Measurements from ENCODE around the gene PCSK5.

PCSK5 gene

GRCh38 chr9:75852746-75853145 is 37.7 kb upstream of the PCSK5 start:
- Histone ChIP-seq H3K4me3 (ENCODE audit: low read depth in 1 of 2, low read length in 2 of 2) (no peak overlapping the region), H3K4me1 (ENCODE audit: insufficient read depth, low read length) (no peaks in the 10 kb centered on the region), H3K9ac (ENCODE audit: low read depth, low read length) (no peak overlapping the region), H3K27me3 (ENCODE audit: insufficient read depth, low read length, poor library complexity) (no peaks in the 10 kb centered on the region), H3K27ac (ENCODE audit: low read length) (no peak overlapping the region), H3K36me3 (ENCODE audit: insufficient read depth, low read length) (no peaks in the 10 kb centered on the region), H3K9me3 (ENCODE audit: insufficient read depth, low read length, severe bottlenecking) (no peaks in the 10 kb centered on the region), H4K20me1 (ENCODE audit: insufficient read depth, low read length) (no peaks in the 10 kb centered on the region), H2AFZ (ENCODE audit: low read depth, low read length) (no peak overlapping the region), H3K4me2 (ENCODE audit: insufficient read depth, low read length) (no peak overlapping the region), H3K79me2 (ENCODE audit: insufficient read depth, low read length) (no peaks in the 10 kb centered on the region)
- TF ChIP-seq EZH2 (IDR thresholded peaks at IDR 0.05; ENCODE audit: borderline replicate concordance, low read depth, low read length, severe bottlenecking) = no peak
- TF ChIP-seq CTCF (IDR thresholded peaks at IDR 0.05; ENCODE audit: borderline replicate concordance, extremely low read depth, low read length, poor library complexity, severe bottlenecking) = no peak
- ATAC-seq (ENCODE audit: insufficient read depth, low read depth) = no peak
- no peak for DNase-seq

- no peaks in the 10 kb centered on the region for H3K79me2 ChIP-seq (ENCODE audit: insufficient read depth, low read length)
- H3K4me3 ChIP-seq (ENCODE audit: low read depth in 1 of 2, low read length in 2 of 2) = no peak overlapping the region
- H3K27ac ChIP-seq (ENCODE audit: low read length) = no peak overlapping the region
- no peaks in the 10 kb centered on the region for H3K36me3 ChIP-seq (ENCODE audit: insufficient read depth, low read length)
- ATAC-seq (ENCODE audit: insufficient read depth, low read depth) = no peak
- no peaks in the 10 kb centered on the region for H3K9me3 ChIP-seq (ENCODE audit: insufficient read depth, low read length, severe bottlenecking)
- no peaks in the 10 kb centered on the region for H3K4me1 ChIP-seq (ENCODE audit: insufficient read depth, low read length)
- no peak for DNase-seq
- H3K4me2 ChIP-seq (ENCODE audit: insufficient read depth, low read length) = no peak overlapping the region
- TF ChIP-seq EZH2 (IDR thresholded peaks at IDR 0.05; ENCODE audit: borderline replicate concordance, low read depth, low read length, severe bottlenecking) (no peak), CTCF (IDR thresholded peaks at IDR 0.05; ENCODE audit: borderline replicate concordance, extremely low read depth, low read length, poor library complexity, severe bottlenecking) (peak; percentile 27)
- no peak overlapping the region for H3K9ac ChIP-seq (ENCODE audit: low read depth, low read length)
- no peaks in the 10 kb centered on the region for H4K20me1 ChIP-seq (ENCODE audit: insufficient read depth, low read length)
- H3K27me3 ChIP-seq (ENCODE audit: insufficient read depth, low read length, poor library complexity) = no peaks in the 10 kb centered on the region
- H2AFZ ChIP-seq (ENCODE audit: low read depth, low read length) = no peak overlapping the region
These were observed 35.0 kb upstream of the PCSK5 start for GRCh38 chr9:75855509-75855908.

GRCh38 chr9:75858497-75859092 is 31.9 kb upstream of the PCSK5 start:
- Histone ChIP-seq H3K36me3 (ENCODE audit: insufficient read depth, low read length) (no peaks in the 10 kb centered on the region), H3K4me3 (ENCODE audit: low read depth in 1 of 2, low read length in 2 of 2) (no peak overlapping the region), H3K9me3 (ENCODE audit: insufficient read depth, low read length, severe bottlenecking) (no peaks in the 10 kb centered on the region), H4K20me1 (ENCODE audit: insufficient read depth, low read length) (no peaks in the 10 kb centered on the region), H3K4me1 (ENCODE audit: insufficient read depth, low read length) (no peaks in the 10 kb centered on the region), H3K27me3 (ENCODE audit: insufficient read depth, low read length, poor library complexity) (no peaks in the 10 kb centered on the region), H3K79me2 (ENCODE audit: insufficient read depth, low read length) (no peaks in the 10 kb centered on the region), H3K4me2 (ENCODE audit: insufficient read depth, low read length) (no peak overlapping the region), H3K9ac (ENCODE audit: low read depth, low read length) (no peak overlapping the region), H2AFZ (ENCODE audit: low read depth, low read length) (no peak overlapping the region), H3K27ac (ENCODE audit: low read length) (no peak overlapping the region)
- DNase-seq = no peak
- no peak for TF ChIP-seq EZH2 (IDR thresholded peaks at IDR 0.05; ENCODE audit: borderline replicate concordance, low read depth, low read length, severe bottlenecking)
- TF ChIP-seq CTCF (IDR thresholded peaks at IDR 0.05; ENCODE audit: borderline replicate concordance, extremely low read depth, low read length, poor library complexity, severe bottlenecking) = no peak
- ATAC-seq (ENCODE audit: insufficient read depth, low read depth) = no peak

Measured in DND-41 (cell line).